Neural progenitor cell (in vitro differentiated cells): ENCODE results near the gene SLBP.

Experiments
- EZH2 ChIP-seq: fragments of 200-600 bp; sonication (generic); IDR thresholded peaks from 2 replicates; pipeline ENCODE4 v1.6.1; 2017; ENCODE audit warnings: antibody characterized with exemption, mild to moderate bottlenecking, moderate library complexity
- EZH2phosphoT487 ChIP-seq: fragments of 200-600 bp; sonication (generic); IDR thresholded peaks from 2 replicates; pipeline ENCODE4 v1.6.1; 2017; ENCODE audit warnings: antibody characterized with exemption
- TF ChIP-seq, protein P1 (sequence below): fragments of 200-600 bp; sonication (generic); IDR thresholded peaks from 2 replicates; pipeline ENCODE4 v1.5.1; 2017; ENCODE audit warnings: antibody characterized with exemption, mild to moderate bottlenecking

DNA sequence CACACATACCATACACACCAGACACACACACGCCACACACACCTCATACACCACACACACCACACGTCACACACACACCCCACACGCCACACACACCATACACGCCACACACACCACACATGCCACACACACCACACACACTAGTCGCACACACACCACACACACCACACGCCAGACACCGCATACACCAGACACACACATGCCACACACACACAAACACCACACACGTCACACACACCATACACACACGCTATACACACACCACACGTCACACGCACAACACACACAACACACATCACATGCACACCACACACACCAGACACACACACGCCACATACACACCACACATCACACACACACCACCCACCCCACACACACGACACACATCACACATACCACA, 60.0 kb downstream of the SLBP start:
- TF ChIP-seq, protein P1, sequence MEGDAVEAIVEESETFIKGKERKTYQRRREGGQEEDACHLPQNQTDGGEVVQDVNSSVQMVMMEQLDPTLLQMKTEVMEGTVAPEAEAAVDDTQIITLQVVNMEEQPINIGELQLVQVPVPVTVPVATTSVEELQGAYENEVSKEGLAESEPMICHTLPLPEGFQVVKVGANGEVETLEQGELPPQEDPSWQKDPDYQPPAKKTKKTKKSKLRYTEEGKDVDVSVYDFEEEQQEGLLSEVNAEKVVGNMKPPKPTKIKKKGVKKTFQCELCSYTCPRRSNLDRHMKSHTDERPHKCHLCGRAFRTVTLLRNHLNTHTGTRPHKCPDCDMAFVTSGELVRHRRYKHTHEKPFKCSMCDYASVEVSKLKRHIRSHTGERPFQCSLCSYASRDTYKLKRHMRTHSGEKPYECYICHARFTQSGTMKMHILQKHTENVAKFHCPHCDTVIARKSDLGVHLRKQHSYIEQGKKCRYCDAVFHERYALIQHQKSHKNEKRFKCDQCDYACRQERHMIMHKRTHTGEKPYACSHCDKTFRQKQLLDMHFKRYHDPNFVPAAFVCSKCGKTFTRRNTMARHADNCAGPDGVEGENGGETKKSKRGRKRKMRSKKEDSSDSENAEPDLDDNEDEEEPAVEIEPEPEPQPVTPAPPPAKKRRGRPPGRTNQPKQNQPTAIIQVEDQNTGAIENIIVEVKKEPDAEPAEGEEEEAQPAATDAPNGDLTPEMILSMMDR, result no peak
- TF ChIP-seq EZH2, result no peak
- no peak for TF ChIP-seq EZH2phosphoT487
